GM18526 (cell line): ENCODE results near the gene ITGAL.

ENCODE experiments used
- POLR2A ChIP-seq: IDR thresholded peaks from 3 replicates; pipeline ENCODE4 v1.6.1; 2011; ENCODE audit not compliant: insufficient read length; ENCODE audit errors: extremely low read depth

Gene ITGAL

GRCh38 chr16:30478766-30479478 lies 6.4 kb downstream of the ITGAL start:
- TF ChIP-seq POLR2A, result no peak

- no peak for TF ChIP-seq POLR2A
Observed at GRCh38 chr16:30481381-30481780, 8.8 kb downstream of the ITGAL start.

DNA sequence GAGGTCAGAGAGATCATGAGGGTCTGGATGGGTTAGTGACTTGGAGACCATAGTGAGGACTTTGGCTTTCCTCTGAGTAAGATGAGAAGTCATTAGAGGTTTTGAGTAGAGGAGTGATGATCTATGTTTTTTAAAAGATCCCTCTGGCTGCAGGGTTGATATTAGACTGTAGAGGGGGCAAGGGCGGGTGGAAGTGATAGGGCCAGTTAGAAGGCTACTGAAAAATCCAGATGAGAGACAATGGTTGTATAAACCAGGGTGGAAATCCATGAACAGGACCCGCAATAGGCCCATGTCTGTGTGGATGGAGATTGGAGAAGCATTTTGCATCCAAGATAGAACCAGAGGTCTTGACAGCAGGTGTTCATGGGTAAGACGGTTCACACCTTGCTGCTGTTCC lies 9.8 kb downstream of the ITGAL start:
- TF ChIP-seq POLR2A, result no peak

DNA sequence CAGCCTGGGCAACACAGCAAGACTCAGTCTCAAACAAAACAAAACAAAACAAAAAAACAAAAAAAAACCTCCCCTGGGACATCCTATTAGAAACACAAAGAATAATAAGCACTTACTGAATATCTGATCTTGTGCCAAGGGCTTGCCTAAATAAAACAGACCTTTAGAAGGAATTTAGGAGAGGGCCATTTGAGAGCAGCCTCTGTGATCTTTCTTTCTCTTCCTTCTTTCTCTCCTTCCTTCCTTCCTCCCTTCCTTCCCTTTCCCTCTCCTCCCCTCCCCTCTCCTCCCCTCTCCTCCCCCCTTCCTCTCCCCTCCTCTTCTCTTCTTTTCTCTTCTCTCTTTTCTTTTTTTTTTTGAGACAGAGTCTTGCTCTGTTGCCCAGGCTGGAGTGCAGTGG lies 12.3 kb downstream of the ITGAL start:
- no peak for TF ChIP-seq POLR2A

DNA sequence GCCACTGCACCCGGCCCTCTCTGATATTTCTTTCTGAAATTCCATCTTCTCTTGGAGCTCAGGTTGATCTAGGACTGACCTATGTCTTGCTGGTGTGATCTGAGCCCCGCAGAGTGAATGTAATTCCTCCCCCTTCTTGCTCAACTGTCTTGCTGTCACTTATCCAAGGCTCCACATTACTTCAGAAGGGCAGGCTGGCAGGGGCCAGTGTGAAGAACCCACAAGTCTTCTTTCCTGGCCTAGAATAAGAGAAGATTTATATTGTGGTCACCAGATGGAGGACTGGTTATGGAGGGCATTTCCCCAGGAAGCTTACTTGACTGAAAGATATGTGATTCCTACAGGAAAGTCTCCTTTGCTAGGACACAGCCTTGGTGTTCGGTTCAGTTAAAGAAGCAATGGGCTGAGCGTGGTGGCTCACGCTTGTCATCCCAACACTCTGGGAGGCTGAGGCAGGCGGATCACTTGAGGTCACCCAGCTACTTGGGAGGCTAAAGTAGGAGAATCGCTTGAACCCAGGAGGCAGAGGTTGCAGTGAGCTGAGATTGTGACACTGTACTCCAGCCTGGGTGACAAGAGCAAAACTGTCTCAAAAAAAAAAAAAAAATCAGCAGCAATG lies 13.4 kb downstream of the ITGAL start:
- TF ChIP-seq POLR2A, result no peak

DNA sequence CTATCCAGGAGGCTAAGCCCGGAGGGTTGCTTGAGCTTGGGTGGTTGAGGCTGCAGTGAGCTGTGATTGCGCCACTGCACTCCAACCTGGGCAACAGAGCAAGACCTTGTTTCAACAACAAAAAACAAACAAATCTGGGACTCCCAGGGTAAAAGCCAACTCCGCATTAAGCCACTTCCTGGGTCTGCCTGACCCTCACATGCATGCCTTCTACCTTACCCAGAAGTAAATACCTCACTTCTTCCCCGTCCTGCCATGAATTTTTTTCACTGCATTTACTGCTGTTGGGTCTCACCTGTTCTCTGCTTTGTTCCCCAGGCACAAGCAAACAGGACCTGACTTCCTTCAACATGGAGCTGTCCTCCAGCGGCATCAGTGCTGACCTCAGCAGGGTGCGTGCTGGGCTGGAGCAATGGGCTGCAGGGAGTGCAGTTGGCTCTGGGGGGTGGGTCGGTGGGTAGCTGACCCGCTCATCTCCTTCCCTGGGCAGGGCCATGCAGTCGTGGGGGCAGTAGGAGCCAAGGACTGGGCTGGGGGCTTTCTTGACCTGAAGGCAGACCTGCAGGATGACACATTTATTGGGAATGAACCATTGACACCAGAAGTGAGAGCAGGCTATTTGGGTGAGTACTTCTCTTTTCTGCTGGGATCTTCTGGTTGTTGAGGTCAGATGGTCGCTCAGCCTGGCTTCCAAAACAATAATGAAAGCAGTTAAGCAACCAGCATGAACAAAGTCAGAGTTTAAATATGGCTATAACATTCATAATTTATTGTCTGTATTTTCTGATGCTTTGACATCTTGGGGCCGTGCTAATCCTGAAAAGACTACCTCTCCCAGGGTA lies 16.4 kb downstream of the ITGAL start:
- TF ChIP-seq POLR2A, result no peak

- TF ChIP-seq POLR2A, result no peak
Observed at GRCh38 chr16:30490210-30490609, 17.7 kb downstream of the ITGAL start.

DNA sequence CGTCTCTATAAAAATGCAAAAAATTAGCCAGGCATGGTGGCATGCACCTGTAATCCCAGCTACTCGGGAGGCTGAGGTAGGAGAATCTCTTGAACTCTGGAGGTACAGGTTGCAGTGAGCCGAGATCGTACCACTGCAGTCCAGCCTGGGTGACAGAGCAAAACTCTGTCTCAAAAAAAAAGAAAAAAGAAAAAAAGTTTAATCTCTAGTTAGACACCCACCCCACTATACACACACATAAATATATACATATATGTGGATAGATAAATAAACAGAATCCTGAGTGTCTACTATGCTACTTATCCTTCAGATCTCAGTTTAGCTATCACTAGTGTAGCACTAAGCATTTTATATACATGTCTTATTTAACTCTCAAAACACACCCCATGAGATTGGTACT lies 18.7 kb downstream of the ITGAL start:
- TF ChIP-seq POLR2A, result no peak

- no peak for TF ChIP-seq POLR2A
Observed at GRCh38 chr16:30491744-30492308, 19.3 kb downstream of the ITGAL start.

GRCh38 chr16:30493941-30494488 lies 21.5 kb downstream of the ITGAL start:
- no peak for TF ChIP-seq POLR2A

DNA sequence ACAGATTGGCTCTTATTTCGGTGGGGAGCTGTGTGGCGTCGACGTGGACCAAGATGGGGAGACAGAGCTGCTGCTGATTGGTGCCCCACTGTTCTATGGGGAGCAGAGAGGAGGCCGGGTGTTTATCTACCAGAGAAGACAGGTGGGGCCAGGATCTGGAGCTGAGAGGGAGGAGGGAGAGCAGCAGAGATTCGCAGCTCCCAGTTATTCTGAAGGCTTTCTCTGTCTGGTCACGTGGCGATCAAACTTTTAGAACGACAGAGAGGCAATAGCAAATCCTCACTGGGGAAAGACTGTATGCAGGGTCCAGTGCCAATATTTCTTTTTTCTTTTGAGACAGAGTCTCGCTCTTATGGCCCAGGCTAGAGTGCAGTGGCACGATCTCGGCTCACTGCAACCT lies 22.2 kb downstream of the ITGAL start:
- TF ChIP-seq POLR2A, result no peak

GRCh38 chr16:30499284-30499683 lies 26.7 kb downstream of the ITGAL start:
- TF ChIP-seq POLR2A, result no peak

DNA sequence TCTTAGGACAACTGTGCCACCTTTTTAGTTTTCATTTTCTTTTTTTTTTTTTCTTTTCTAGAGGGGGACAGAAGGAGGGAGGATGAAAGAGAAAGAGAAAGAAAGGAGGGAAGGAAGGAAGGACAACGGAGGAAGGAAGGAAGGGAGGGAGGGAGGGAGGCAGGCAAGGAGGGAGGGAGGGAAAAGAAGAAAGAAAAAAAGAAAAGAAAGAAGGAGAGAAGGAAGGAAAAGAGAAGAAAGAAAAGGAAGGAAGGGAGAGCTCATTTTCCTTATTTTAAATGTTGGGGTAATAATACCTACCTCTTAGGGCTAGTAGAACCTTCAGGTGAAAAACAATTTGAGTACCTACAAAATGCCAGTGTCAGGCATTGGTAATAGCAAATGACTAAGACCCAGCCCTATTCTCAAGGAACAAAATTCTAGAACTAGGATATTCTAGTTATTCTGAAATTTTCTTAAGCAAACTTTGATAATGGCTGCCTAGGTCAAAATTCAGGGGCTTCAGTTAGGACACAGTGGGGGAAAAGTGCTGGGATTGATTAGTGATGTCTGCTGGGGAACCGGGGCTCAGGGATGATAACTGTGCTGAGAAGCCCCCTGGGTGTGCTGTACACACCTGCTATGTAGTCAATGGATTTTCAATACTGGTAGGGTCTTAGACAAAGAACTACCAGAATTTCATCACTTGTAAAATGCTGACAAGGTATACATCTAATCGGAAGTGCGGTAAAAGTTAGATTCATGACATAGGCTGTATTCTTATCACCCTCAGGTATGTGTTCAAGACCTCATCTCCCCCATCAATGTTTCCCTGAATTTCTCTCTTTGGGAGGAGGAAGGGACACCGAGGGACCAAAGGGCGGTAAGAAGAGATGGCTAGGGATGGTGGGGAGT lies 31.1 kb downstream of the ITGAL start:
- TF ChIP-seq POLR2A, result no peak

GRCh38 chr16:30509081-30509765 lies 36.7 kb downstream of the ITGAL start:
- TF ChIP-seq POLR2A, result no peak
